AG04449 (cell line): ENCODE measurements around the gene ANO2.

Experiments used
- CTCF ChIA-PET: fragments of 350-600 bp; formaldehyde crosslinking; extraction: SDS; loops from one replicate; lab custom pipeline; 2021; ENCODE audit warnings: antibody characterized with exemption; lab: Yijun Ruan, JAX
- POLR2A ChIA-PET: fragments of 400-600, 350-600 bp; formaldehyde crosslinking; extraction: SDS; loops from one replicate; lab custom pipeline; 2020; ENCODE audit warnings: antibody characterized with exemption, inconsistent platforms; lab: Yijun Ruan, JAX
- DNase-seq: peaks from one replicate; pipeline ENCODE4 v3.0.0-alpha.2; 2010; ENCODE audit warnings: low read depth, low spot score
- H3K4me3 ChIP-seq: 2 replicates; pipeline ENCODE4 v1.5.1; 2011; ENCODE audit warnings: low read depth, mild to moderate bottlenecking, control low read depth, low read length
- CTCF ChIP-seq: IDR thresholded peaks from one replicate; pipeline ENCODE4 v1.5.1; 2011; ENCODE audit warnings: mild to moderate bottlenecking, moderate library complexity, low read length, control low read depth, inconsistent platforms; ENCODE audit not compliant: insufficient read depth; ENCODE audit errors: missing control alignments

ANO2 gene

GRCh38 chr12:5630726-5631125, 314.3 kb downstream of the ANO2 start:
- ChIA-PET POLR2A (no interaction called here), CTCF (no interaction called here)
- TF ChIP-seq CTCF: no peak
- no peak overlapping the region for H3K4me3 ChIP-seq
- DNase-seq: no peak

DNA sequence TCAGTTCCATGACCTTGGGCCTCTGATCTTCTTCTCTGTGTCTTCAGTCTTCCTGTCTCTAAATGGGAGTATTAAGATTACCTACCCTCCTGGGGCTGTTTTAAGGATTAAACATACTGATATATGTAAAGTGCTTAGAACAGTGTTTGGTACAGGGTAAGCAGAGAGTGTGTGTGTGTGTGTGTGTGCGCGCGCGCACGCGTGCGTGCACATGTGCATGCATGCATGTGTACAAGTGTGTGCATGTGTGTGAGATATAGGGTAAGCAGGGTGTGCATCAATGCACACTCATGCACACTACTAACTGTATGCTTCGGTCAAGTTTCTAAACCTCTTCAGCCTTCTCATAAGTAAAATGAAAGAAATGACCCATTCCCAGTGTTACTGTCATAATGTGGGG, 316.6 kb downstream of the ANO2 start:
- no peak for TF ChIP-seq CTCF
- no peak overlapping the region for H3K4me3 ChIP-seq
- POLR2A ChIA-PET: no interaction called here
- CTCF ChIA-PET: no interaction called here
- DNase-seq: no peak

DNA sequence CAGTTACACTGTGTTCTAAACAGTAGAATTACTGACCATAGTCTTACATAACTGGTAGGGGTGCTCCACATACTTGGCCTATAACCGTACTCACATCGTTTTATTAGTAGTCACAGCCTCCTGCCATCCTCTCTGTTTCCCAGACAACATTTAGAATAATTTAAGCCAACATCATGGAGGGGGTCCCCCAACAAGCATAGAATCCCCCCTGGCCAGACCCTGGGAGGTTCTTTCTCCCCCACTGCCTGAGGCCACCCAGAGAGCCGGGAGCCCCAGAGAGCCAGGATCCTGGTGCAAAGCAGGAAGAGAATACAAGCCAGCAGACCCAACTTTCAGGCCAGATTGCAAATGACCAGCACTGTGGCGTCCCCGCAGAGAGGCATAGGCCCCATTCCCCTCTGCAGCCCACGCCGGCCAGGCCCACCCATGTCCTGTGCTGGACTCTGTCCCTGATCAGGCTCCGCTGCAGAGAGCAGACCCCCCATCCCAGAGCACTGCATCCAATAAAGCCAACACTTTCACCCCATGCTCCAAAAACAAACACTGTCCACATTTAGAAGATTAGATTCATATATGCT, 317.9 kb downstream of the ANO2 start:
- CTCF ChIA-PET: no interaction called here
- TF ChIP-seq CTCF: no peak
- POLR2A ChIA-PET: no interaction called here
- DNase-seq: no peak
- H3K4me3 ChIP-seq: no peak overlapping the region

DNA sequence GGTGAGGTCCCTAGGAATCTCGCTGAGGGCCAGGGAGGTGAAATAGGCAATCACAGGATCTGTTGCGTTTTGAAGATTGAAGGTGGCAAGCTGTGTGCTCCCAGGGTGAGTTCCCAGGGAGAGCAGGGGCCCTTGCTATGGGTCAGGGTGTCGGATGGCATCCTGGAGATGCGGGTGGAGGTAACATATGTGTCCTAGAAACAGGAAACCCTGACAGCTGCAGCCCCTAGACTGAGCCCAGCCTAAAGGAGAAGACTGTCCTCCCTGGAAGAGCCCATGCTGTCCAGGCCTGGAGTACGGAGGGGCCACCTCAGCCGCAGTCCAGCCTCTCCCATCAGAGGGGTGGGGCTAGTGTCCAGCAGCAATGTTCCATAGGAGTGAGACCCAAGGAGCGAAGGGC, 318.9 kb downstream of the ANO2 start:
- ChIA-PET CTCF (interaction anchor here (1.4 kb wide), 1 partner anchor 22 kb away, joined by 3 read pairs; no protein-coding TSS in a partner anchor), POLR2A (no interaction called here)
- no peak for DNase-seq
- no peak overlapping the region for H3K4me3 ChIP-seq
- no peak for TF ChIP-seq CTCF

DNA sequence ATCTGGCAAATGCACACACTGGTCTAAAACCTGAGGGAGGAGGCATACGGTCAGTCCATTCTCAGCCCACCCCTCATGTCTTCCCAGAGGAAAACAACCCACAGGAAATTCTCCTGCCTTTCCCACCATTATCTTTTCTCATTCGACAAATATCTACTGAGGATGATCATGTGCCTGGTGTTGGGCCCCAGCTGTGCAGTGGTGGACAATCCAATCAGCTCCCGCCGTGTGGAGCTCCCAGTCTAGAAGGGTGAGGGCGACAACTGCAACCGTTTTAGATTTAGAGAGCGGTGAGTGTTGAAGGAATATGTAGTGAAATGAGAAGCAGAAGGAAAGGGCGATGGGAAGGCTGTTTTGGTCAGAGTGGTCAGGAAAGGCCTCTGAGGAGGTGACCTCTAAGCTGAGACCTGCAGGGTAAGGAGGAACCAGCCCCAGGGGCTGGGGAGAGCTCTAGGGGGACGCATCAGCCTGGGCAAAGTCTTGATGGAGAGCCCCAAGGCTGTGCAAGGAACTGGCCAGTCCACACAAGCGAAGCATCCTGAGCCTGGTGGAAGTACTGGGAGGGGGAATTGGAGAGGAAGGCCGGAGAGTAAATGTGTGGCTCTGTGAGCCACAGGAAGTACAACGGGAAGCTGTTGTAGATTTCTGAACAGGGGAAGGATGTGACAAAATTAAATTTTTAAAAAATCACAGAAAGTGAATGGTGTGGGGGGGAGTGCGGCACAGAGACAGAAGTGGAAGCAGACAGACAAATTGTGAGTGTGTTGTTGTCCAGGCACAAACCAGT, 320.4 kb downstream of the ANO2 start:
- POLR2A ChIA-PET: no interaction called here
- CTCF ChIA-PET: interaction anchor here (1.4 kb wide), 1 partner anchor 24 kb away, joined by 3 read pairs; no protein-coding TSS in a partner anchor
- H3K4me3 ChIP-seq: no peak overlapping the region
- no peak for TF ChIP-seq CTCF
- no peak for DNase-seq

GRCh38 chr12:5623411-5623810, 321.6 kb downstream of the ANO2 start:
- H3K4me3 ChIP-seq: no peak overlapping the region
- TF ChIP-seq CTCF: no peak
- DNase-seq: no peak
- ChIA-PET POLR2A (no interaction called here), CTCF (interaction anchor here (0.7 kb wide), 1 partner anchor 26 kb away, joined by 4 read pairs; no protein-coding TSS in a partner anchor)
